ENCODE results near the gene AP5B1. TPM values are rescaled to one million over a fixed set of nuclear protein-coding genes. Genes with fewer than 3 reads are reported as not detected.

AP5B1 gene, protein sequence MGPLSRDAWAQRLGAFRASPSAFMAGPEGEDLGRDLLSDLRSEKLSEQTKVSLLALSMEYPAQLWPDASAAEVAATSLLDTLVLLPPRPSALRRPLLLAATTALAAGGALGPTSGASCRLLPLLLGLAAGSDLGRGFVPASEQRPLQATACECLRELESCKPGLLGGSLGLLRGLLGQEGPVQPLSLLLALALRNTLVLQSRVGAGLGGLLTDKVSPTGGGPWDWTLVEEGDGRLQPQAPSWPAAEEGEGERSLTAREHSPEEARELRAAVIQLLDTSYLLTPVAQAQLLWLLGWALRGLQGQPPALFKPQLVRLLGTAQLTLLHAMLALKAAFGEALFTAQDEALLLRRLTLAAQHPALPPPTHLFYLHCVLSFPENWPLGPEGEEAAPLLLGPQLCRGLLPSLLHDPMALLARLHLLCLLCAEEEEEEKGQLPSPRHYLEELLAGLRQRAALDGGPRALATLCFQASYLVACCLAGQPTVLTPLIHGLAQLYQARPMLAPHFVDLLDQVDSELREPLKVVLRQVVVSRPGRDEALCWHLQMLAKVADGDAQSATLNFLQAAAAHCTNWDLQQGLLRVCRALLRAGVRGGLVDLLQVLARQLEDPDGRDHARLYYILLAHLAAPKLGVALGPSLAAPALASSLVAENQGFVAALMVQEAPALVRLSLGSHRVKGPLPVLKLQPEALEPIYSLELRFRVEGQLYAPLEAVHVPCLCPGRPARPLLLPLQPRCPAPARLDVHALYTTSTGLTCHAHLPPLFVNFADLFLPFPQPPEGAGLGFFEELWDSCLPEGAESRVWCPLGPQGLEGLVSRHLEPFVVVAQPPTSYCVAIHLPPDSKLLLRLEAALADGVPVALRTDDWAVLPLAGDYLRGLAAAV
- 7.1 and 10.6 TPM in 2 replicates for total RNA-seq

DNA sequence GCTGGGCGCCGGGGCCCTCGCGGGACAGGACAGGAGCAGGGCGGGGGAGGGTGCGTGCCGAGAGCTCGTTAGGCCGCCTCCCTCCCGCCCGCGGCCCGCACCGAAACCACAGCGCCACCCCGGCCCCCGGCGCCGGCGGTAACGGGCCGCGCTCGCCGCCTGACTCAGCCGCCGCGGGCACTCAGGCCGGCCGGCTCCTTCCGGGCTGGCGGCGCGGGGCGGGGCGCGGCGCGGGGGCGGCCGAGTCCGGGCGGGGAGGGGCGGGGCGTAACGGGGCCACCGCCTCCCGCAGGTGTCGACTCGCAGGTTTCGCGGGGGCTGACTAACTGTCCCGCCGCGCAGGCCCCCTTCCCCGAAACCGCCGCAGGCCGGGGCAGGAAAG is at the start of gene AP5B1:
TSS of gene AP5B1 (minus strand) at position 207 of the 382 bp plus-strand sequence. CDS start 385 bp downstream, outside the sequence.

DNA sequence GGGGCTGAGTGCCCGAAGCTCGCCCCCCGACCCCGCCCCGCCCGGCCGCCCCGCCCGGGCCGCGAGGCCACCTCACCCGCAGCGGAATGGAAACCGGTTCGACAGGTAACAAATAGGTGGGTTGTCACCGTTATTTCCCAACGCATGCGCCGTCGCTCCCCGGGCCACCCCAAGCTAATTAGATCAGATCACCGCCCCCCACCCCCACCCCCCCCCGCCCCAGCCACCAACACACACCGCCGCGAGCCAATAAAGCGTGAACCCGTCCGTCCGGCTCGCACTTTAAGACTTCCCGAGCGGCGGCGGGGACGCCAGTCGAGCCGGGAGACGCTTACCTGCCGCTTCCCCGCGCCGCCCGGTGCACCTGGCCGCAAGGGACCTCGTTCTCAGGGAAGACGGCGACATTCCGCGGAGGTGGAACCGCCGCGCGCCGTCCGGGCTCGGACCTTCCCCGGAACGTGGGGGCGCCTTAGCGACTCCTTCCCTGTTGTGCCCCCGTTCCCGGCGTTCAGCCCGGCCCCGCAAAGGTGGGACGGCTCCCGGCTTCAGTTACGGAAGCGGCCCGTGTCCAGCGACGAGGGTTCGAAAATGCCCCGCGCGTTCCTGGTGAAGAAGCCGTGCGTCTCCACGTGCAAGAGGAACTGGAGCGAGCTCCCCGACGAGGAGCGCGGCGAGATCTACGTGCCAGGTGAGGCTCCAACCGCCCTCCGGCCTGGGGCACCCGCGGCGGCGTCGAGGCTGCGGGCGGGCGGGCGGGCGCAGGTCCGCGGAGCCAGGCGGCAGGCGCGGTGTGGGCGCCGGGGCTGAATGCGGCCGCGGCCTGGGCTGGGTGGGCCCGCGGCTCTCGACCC is 6.2 kb upstream of the AP5B1 start, which contains the start of gene OVOL1:
TSS of gene OVOL1 (plus strand) at position 278 of the 851 bp plus-strand sequence. CDS start at position 589, 311 bp downstream.

Other genes starting within 250 kb of the AP5B1 start
- 38.7 and 93.8 TPM in 2 replicates for gene LTBP3, start 222.6 kb downstream of the AP5B1 start, total RNA-seq
- gene ZNRD2, start 210.5 kb downstream of the AP5B1 start, total RNA-seq: 36.7 and 55.1 TPM in 2 replicates
- gene FAM89B, start 208.4 kb downstream of the AP5B1 start, total RNA-seq: 11.8 and 30.3 TPM in 2 replicates
- 60.4 and 79.7 TPM in 2 replicates for gene EHBP1L1, start 204.9 kb downstream of the AP5B1 start, total RNA-seq
- gene KCNK7, start 185.2 kb downstream of the AP5B1 start, total RNA-seq: 0.29 and 0.50 TPM in 2 replicates
- 25.8 and 26.3 TPM in 2 replicates for gene MAP3K11, start 166.8 kb downstream of the AP5B1 start, total RNA-seq
- 22.7 and 30.8 TPM in 2 replicates for gene PCNX3, start 165.2 kb downstream of the AP5B1 start, total RNA-seq
- gene SIPA1, start 142.9 kb downstream of the AP5B1 start, total RNA-seq: 25.1 and 25.2 TPM in 2 replicates
- gene RELA, start 118.1 kb downstream of the AP5B1 start, total RNA-seq: 9.3 and 23.8 TPM in 2 replicates
- gene KAT5, start 68.7 kb downstream of the AP5B1 start, total RNA-seq: 45.4 and 47.3 TPM in 2 replicates
- gene RNASEH2C, start 60.2 kb downstream of the AP5B1 start, total RNA-seq: 32.9 and 57.7 TPM in 2 replicates
- gene OVOL1, start 6.1 kb upstream of the AP5B1 start, total RNA-seq: not detected in 2 replicates
- gene SNX32, start 53.0 kb upstream of the AP5B1 start, total RNA-seq: 1.2 and 3.1 TPM in 2 replicates
- 951 and 1,471 TPM in 2 replicates for gene CFL1, start 77.2 kb upstream of the AP5B1 start, total RNA-seq
- 47.6 and 51.9 TPM in 2 replicates for gene MUS81, start 79.5 kb upstream of the AP5B1 start, total RNA-seq
- gene EFEMP2, start 91.8 kb upstream of the AP5B1 start, total RNA-seq: 56.3 and 157 TPM in 2 replicates
- not detected in 2 replicates for gene CTSW, start 98.9 kb upstream of the AP5B1 start, total RNA-seq
- gene FIBP, start 107.5 kb upstream of the AP5B1 start, total RNA-seq: 204 and 244 TPM in 2 replicates
- 168 and 233 TPM in 2 replicates for gene CCDC85B, start 109.7 kb upstream of the AP5B1 start, total RNA-seq
- 19.9 and 24.3 TPM in 2 replicates for gene FOSL1, start 119.4 kb upstream of the AP5B1 start, total RNA-seq
- 30.1 and 37.4 TPM in 2 replicates for gene C11orf68, start 138.1 kb upstream of the AP5B1 start, total RNA-seq
- gene DRAP1, start 138.4 kb upstream of the AP5B1 start, total RNA-seq: 255 and 434 TPM in 2 replicates
- gene TSGA10IP, start 164.5 kb upstream of the AP5B1 start, total RNA-seq: 0.33 TPM in 1 of 2 replicates, not detected in the other
- 51.1 and 57.1 TPM in 2 replicates for gene SART1, start 180.8 kb upstream of the AP5B1 start, total RNA-seq
- 28.2 and 29.3 TPM in 2 replicates for gene EIF1AD, start 221.2 kb upstream of the AP5B1 start, total RNA-seq
- 17.5 and 26.5 TPM in 2 replicates for gene BANF1, start 221.5 kb upstream of the AP5B1 start, total RNA-seq
- 0.17 TPM in 1 of 2 replicates, not detected in the other for gene CST6, start 231.0 kb upstream of the AP5B1 start, total RNA-seq
- under 0.01 TPM in 1 of 2 replicates, not detected in the other for gene CATSPER1, start 245.5 kb upstream of the AP5B1 start, total RNA-seq

Measured in smooth muscle cell of trachea (primary cell).